ENCODE measurements around the gene PFN4. TPM values are rescaled to one million over a fixed set of nuclear protein-coding genes. Genes with fewer than 3 reads are reported as not detected.

Gene PFN4
- total RNA-seq (2014; rRNA removed; shearing (Covaris generic)) (not detected in 2 replicates), polyA plus RNA-seq (2016; fragmentation: Nextera tagmentation; extraction: Ambion mirVana) (0.60 and 0.64 TPM in 2 replicates)

- in situ Hi-C loops (cut with MboI), result no loop called here
Measured at GRCh38 chr2:24123195-24123921, at the start of gene PFN4, which contains the start of gene FAM228B. TSS of gene PFN4 (minus strand) at chr2:24123334. CDS start at chr2:24122535, 799 bp downstream. TSS of gene FAM228B (plus strand) at chr2:24123469. CDS start at chr2:24124362, 893 bp downstream.

GRCh38 chr2:24169023-24169422, 45.9 kb upstream of the PFN4 start:
- 95 to 97% methylated on average over 5 of the region's 5 CpGs for WGBS, 2 experiments (ENCODE audit: low coverage in 1 of 2, low lambda C conversion rate in 2 of 2, missing lambda C conversion rate in 2 of 2)
- Histone ChIP-seq H3K27ac (no peak overlapping the region), H3K36me3 (ENCODE audit: low read depth) (no peaks in the 10 kb centered on the region), H3K4me3 (no peak overlapping the region), H3K4me2 (ENCODE audit: unreplicated experiment) (no peak overlapping the region), H3F3A (ENCODE audit: insufficient read depth) (peaks cover 4% of the 10 kb centered on the region; the same call in 1 of the 2 replicates), H3K4me1 (ENCODE audit: insufficient read depth) (no peaks in the 10 kb centered on the region), H3K27me3 (replicated peaks; ENCODE audit: insufficient read depth) (no peaks in the 10 kb centered on the region), H4K20me1 (ENCODE audit: insufficient read depth) (no peaks in the 10 kb centered on the region), H2AFZ (no peak overlapping the region), H3K9me2 (ENCODE audit: insufficient read depth) (no peaks in the 10 kb centered on the region), H3K9ac (no peak overlapping the region), H3K9me3 (ENCODE audit: low read depth) (no peaks in the 10 kb centered on the region), H3K79me2 (ENCODE audit: insufficient read depth) (no peaks in the 10 kb centered on the region)
- in situ Hi-C loops (cut with MboI), result no loop called here
- no peak for DNase-seq
- TF ChIP-seq EZH2 (IDR thresholded peaks at IDR 0.05; ENCODE audit: insufficient read depth, poor library complexity, severe bottlenecking) (no peak), EZH2phosphoT487 (IDR thresholded peaks at IDR 0.05; ENCODE audit: insufficient read depth, low read depth) (no peak)

More at GRCh38 chr2:24123195-24123921, at the start of gene PFN4, which contains the start of gene FAM228B:
- Histone ChIP-seq H3K9me3 (ENCODE audit: low read depth) (no peaks in the 10 kb centered on the region), H2AFZ (peak within 1 kb of the TSS; percentile 96), H4K20me1 (ENCODE audit: insufficient read depth) (no peaks in the 10 kb centered on the region), H3K9me2 (ENCODE audit: insufficient read depth) (no peaks in the 10 kb centered on the region), H3K27ac (peak within 1 kb of the TSS; percentile 77), H3F3A (ENCODE audit: insufficient read depth) (peaks cover 10% of the 10 kb centered on the region; the same call in 1 of the 2 replicates), H3K79me2 (ENCODE audit: insufficient read depth) (0 out of 2 replicates have a peak, but pooled peaks cover 6% of the 10 kb centered on the region), H3K27me3 (replicated peaks; ENCODE audit: insufficient read depth) (no peaks in the 10 kb centered on the region), H3K4me2 (ENCODE audit: unreplicated experiment) (peak within 1 kb of the TSS; percentile 84), H3K9ac (peak within 1 kb of the TSS; percentile 88), H3K4me1 (ENCODE audit: insufficient read depth) (peaks cover 13% of the 10 kb centered on the region), H3K4me3 (peak within 1 kb of the TSS; percentile 84), H3K36me3 (ENCODE audit: low read depth) (no peaks in the 10 kb centered on the region)
- WGBS, 2 experiments (ENCODE audit: low coverage in 1 of 2, low lambda C conversion rate in 2 of 2, missing lambda C conversion rate in 2 of 2), result 1% methylated on average over 64 to 95 of the region's 103 CpGs
- DNase-seq, result peak; percentile 88
- no peak for TF ChIP-seq EZH2 (IDR thresholded peaks at IDR 0.05; ENCODE audit: insufficient read depth, poor library complexity, severe bottlenecking)
- TF ChIP-seq EZH2phosphoT487 (IDR thresholded peaks at IDR 0.05; ENCODE audit: insufficient read depth, low read depth), result no peak

- 53 to 84% methylated on average over 5 to 8 of the region's 8 CpGs for WGBS, 2 experiments (ENCODE audit: low coverage in 1 of 2, low lambda C conversion rate in 2 of 2, missing lambda C conversion rate in 2 of 2)
Measured at GRCh38 chr2:24164416-24164973, 41.4 kb upstream of the PFN4 start.

GRCh38 chr2:24163601-24164000, 40.5 kb upstream of the PFN4 start:
- in situ Hi-C loops (cut with MboI), result no loop called here
- H3K27me3 ChIP-seq (replicated peaks; ENCODE audit: insufficient read depth), result no peaks in the 10 kb centered on the region
- H3K9me3 ChIP-seq (ENCODE audit: low read depth), result no peaks in the 10 kb centered on the region
- DNase-seq, result no peak
- H3K79me2 ChIP-seq (ENCODE audit: insufficient read depth), result no peaks in the 10 kb centered on the region
- no peaks in the 10 kb centered on the region for H3K36me3 ChIP-seq (ENCODE audit: low read depth)
- H3F3A ChIP-seq (ENCODE audit: insufficient read depth), result no peaks in the 10 kb centered on the region
- H3K9ac ChIP-seq, result no peak overlapping the region
- no peak overlapping the region for H2AFZ ChIP-seq
- no peak overlapping the region for H3K27ac ChIP-seq
- H3K9me2 ChIP-seq (ENCODE audit: insufficient read depth), result no peaks in the 10 kb centered on the region
- no peaks in the 10 kb centered on the region for H3K4me1 ChIP-seq (ENCODE audit: insufficient read depth)
- no peak overlapping the region for H3K4me2 ChIP-seq (ENCODE audit: unreplicated experiment)
- no peak overlapping the region for H3K4me3 ChIP-seq
- TF ChIP-seq EZH2 (IDR thresholded peaks at IDR 0.05; ENCODE audit: insufficient read depth, poor library complexity, severe bottlenecking) (no peak), EZH2phosphoT487 (IDR thresholded peaks at IDR 0.05; ENCODE audit: insufficient read depth, low read depth) (no peak)
- H4K20me1 ChIP-seq (ENCODE audit: insufficient read depth), result no peaks in the 10 kb centered on the region
- WGBS, 2 experiments (ENCODE audit: low coverage in 1 of 2, low lambda C conversion rate in 2 of 2, missing lambda C conversion rate in 2 of 2), result 60 to 66% methylated on average over 2 of the region's 2 CpGs

More at GRCh38 chr2:24164416-24164973, 41.4 kb upstream of the PFN4 start:
- H3K4me1 ChIP-seq (ENCODE audit: insufficient read depth), result no peaks in the 10 kb centered on the region
- TF ChIP-seq EZH2phosphoT487 (IDR thresholded peaks at IDR 0.05; ENCODE audit: insufficient read depth, low read depth), result no peak
- no peak for TF ChIP-seq EZH2 (IDR thresholded peaks at IDR 0.05; ENCODE audit: insufficient read depth, poor library complexity, severe bottlenecking)
- H3K4me3 ChIP-seq, result no peak overlapping the region
- DNase-seq, result peak; percentile 23
- no peaks in the 10 kb centered on the region for H3F3A ChIP-seq (ENCODE audit: insufficient read depth)
- H3K36me3 ChIP-seq (ENCODE audit: low read depth), result no peaks in the 10 kb centered on the region
- no peaks in the 10 kb centered on the region for H3K9me3 ChIP-seq (ENCODE audit: low read depth)
- in situ Hi-C loops (cut with MboI), result no loop called here
- H3K9ac ChIP-seq, result no peak overlapping the region
- H3K79me2 ChIP-seq (ENCODE audit: insufficient read depth), result no peaks in the 10 kb centered on the region
- no peak overlapping the region for H2AFZ ChIP-seq
- H3K27me3 ChIP-seq (replicated peaks; ENCODE audit: insufficient read depth), result no peaks in the 10 kb centered on the region
- no peak overlapping the region for H3K4me2 ChIP-seq (ENCODE audit: unreplicated experiment)
- H3K27ac ChIP-seq, result no peak overlapping the region
- no peaks in the 10 kb centered on the region for H4K20me1 ChIP-seq (ENCODE audit: insufficient read depth)
- no peaks in the 10 kb centered on the region for H3K9me2 ChIP-seq (ENCODE audit: insufficient read depth)

Measured in GM23248 (cell line).